Stomach (tissue), 9 donors: Measurements from ENCODE around the gene DLG2. TPM values are rescaled to one million over a fixed set of nuclear protein-coding genes. Genes with fewer than 3 reads are reported as not detected.

Experiments used
- DNase-seq, 2 donors: peaks; one replicate each; pipeline versions ENCODE4 v3.0.0 to v3.0.0-alpha.2; 2013 to 2019
- H3K27ac ChIP-seq, 5 donors: fragments of 200-600 bp in 4 of 5; sonication (generic) in 4 of 5; one replicate each; pipeline ENCODE4 v1.5.1; 2013 to 2019; ENCODE audit warnings: mild to moderate bottlenecking in 1 of 5, moderate library complexity in 1 of 5
- H3K27me3 ChIP-seq, 3 donors: fragments of 200-600 bp; sonication (generic); one replicate each; pipeline ENCODE4 v1.5.1; 2017 to 2019; ENCODE audit warnings: mixed run types in 1 of 3
- H3K36me3 ChIP-seq, 4 donors: fragments of 200-600 bp; sonication (generic); 1 replicate in 3 of 4; 2 replicates in 1 of 4; pipeline ENCODE4 v1.5.1; 2016 to 2019
- H3K4me1 ChIP-seq, 4 donors: fragments of 200-600 bp; sonication (generic); one replicate each; pipeline ENCODE4 v1.5.1; 2016 to 2019
- H3K4me3 ChIP-seq, 4 donors: fragments of 200-600 bp; sonication (generic) in 3 of 4; one replicate each; pipeline ENCODE4 v1.5.1; 2016 to 2019; ENCODE audit warnings: mild to moderate bottlenecking in 1 of 4
- H3K9me3 ChIP-seq, 4 donors: fragments of 200-600 bp; sonication (generic); one replicate each; pipeline ENCODE4 v1.5.1; 2016 to 2019
- CTCF ChIP-seq, 7 experiments: fragments of 450-650 bp in 4 of 7; fragments of 200-600 bp in 3 of 7; sonication (generic) in 3 of 7; IDR thresholded peaks; one replicate each; pipeline ENCODE4 v1.5.1; 2016 to 2019; ENCODE audit warnings: antibody characterized with exemption in 7 of 7, control low read depth in 2 of 7, mild to moderate bottlenecking in 1 of 7
- EP300 ChIP-seq: sonication (generic); formaldehyde crosslinking; IDR thresholded peaks from one replicate; pipeline ENCODE4 v1.6.1; 2017; ENCODE audit warnings: antibody characterized with exemption
- POLR2A ChIP-seq, 4 donors: fragments of 450-650 bp; IDR thresholded peaks; one replicate each; pipeline ENCODE4 v1.6.1; 2016; ENCODE audit warnings: antibody characterized with exemption in 4 of 4, control low read depth in 2 of 4, mild to moderate bottlenecking in 1 of 4, moderate library complexity in 1 of 4
- POLR2AphosphoS5 ChIP-seq, 3 donors: sonication (generic); formaldehyde crosslinking; IDR thresholded peaks; one replicate each; pipeline ENCODE4 v1.6.1; 2016; ENCODE audit warnings: antibody characterized with exemption in 3 of 3
- WGBS, 5 donors: extraction: QIAGEN DNeasy Blood & Tissue Kit in 3 of 5; methylation state at CpG; one replicate each; pipeline versions ENCODE4 v1.1.5 to v1.1.7; 2013 to 2018; 5-methylcytosine and 5-hydroxymethylcytosine counted together
- intact Hi-C: fragments of 100-400 bp; cut with DNase I; formaldehyde crosslinking; loops from one replicate; pipeline ENCODE4 v1.15.1; 2023; ENCODE audit warnings: low total_unique reads
- polyA plus RNA-seq, 3 donors: library from polyadenylated mRNA; stranded (reverse); fragments of 200-250 nt; gene quantifications; one replicate each; pipeline ENCODE4 v1.2.3, GENCODE V29; 2013
- total RNA-seq, 5 donors: library from RNA; depleted of rRNA; stranded (reverse); fragments of >200 nt; gene quantifications; one replicate each; pipeline versions ENCODE4 v1.1.0 to v1.2.3, GENCODE V29; 2014 to 2016
- donor health status: healthy with polysubstance abuse.
- donor health status: Bipolar disorder and iron deficiency.
- donor health status: healthy.

The DLG2 gene
- total and polyA plus RNA-seq, 8 donors = 1.3 to 19.1 (median 3.5) TPM

DNA sequence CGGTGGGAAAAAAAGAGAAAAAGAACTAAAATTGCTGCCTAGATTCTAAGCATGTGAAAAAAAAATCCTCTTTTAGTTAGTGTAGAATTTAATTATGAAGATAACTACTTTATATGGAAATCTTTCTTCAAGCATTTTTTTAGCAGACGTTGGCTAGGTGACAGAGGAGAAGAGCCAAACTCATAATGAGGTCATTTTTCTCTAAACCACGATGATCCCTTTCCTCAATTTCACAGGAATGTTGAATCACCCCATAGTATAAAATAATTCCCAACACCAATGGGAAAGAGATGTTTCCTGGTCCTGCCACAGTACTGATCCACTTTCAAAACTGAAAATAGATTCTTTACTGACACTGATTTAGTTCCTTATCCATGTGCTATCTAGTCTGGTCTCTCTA lies 319.8 kb downstream of the DLG2 start:
- TF ChIP-seq EP300 = no peak
- no peak for TF ChIP-seq POLR2AphosphoS5 (IDR thresholded peaks at IDR 0.05)
- no peak for TF ChIP-seq CTCF (IDR thresholded peaks at IDR 0.05)
- no peak for TF ChIP-seq POLR2A (IDR thresholded peaks at IDR 0.05)
- intact Hi-C loops = no loop called here
- Histone ChIP-seq H3K36me3 (no peaks in the 10 kb centered on the region), H3K4me1 (no peaks in the 10 kb centered on the region), H3K4me3 (no peak overlapping the region), H3K9me3 (peaks cover 0 to 7% (median 2%) of the 10 kb centered on the region in 4 donors), H3K27ac (no peak overlapping the region), H3K27me3 (no peaks in the 10 kb centered on the region)
- DNase-seq = peak in 1 of 2 donors; percentile 11
- WGBS, 5 donors = 60 to 83% (median 64%) methylated on average over 3 of the region's 3 CpGs

DNA sequence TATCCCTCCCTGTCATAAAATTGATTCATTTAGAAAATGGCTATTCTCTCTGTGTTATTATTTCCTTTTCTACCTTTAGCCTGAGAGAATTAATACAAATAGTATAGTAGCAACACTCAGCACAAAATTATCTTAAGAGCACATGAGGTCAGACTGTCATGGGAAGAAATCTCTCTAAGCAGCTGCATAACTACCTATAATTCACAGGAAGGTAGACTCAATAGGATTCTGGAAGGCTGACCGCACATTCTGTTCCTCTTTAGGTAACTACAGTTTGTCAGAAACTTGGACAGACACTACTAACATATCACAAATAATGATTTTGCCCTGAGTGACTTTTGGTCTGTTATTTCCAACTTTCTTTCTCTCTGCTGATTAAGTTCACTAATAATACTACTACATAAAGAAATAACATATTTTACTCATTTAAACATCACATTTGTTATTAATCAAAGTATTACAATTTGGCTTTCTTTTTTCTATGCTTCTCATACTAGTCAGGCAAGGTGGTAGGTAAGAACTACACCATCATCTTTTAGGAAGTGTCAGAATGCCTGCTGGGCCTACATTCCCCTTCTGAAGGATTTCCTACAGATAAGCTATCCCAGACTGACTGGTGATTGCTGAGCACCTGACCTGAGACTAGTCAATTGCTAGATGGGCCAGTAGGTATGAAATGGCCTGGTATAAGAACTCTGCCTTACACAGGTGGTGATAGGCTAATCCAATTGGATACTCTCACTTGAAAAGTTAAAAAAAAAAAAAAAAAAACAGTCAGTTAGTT lies 325.1 kb downstream of the DLG2 start:
- peaks cover 0 to 7% (median 2%) of the 10 kb centered on the region in 4 donors for H3K9me3 ChIP-seq
- no peak for DNase-seq
- H3K27me3 ChIP-seq = no peaks in the 10 kb centered on the region
- no peak overlapping the region for H3K4me3 ChIP-seq
- no peaks in the 10 kb centered on the region for H3K36me3 ChIP-seq
- no peak overlapping the region for H3K27ac ChIP-seq
- 76 to 94% (median 88%) methylated on average over 1 of the region's 1 CpG for WGBS, 5 donors
- TF ChIP-seq EP300 (no peak), POLR2AphosphoS5 (IDR thresholded peaks at IDR 0.05) (no peak), CTCF (IDR thresholded peaks at IDR 0.05) (no peak), POLR2A (IDR thresholded peaks at IDR 0.05) (no peak)
- intact Hi-C loops = no loop called here
- no peaks in the 10 kb centered on the region for H3K4me1 ChIP-seq

DNA sequence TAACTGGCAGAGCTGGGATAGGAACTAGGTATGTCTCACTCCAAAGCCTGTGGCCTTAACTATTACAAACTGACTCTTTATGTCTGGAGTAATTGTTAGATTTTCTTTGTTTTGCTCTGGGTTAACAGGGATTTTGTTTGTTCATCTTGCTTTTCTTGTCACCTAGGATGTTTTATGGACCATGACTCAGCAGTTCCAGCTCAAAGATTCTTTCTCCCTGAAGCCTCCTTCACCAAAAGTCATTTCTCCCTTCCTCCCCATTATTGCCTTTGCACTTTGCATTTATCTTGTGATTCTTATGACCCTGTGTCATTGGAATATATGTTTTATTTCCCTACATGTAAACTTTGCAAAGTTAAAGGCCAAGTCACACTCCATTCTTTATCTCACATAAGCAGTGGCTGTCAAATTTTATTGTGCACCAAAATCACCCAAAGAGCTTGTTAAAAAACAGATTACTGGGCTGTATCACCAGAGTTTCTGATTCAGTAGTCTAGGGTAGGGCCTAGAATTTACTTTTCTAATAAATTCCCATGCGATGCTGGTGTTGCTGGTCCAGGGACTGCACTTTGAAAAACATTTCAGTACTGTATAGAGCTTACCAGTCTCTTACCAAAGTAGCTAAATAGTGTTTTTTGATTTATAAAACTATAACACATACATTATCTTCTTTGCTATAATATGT lies 327.7 kb downstream of the DLG2 start:
- intact Hi-C loops = no loop called here
- Histone ChIP-seq H3K27me3 (no peaks in the 10 kb centered on the region), H3K27ac (no peak overlapping the region), H3K4me1 (no peaks in the 10 kb centered on the region), H3K9me3 (no peaks in the 10 kb centered on the region), H3K36me3 (no peaks in the 10 kb centered on the region), H3K4me3 (no peak overlapping the region)
- DNase-seq = no peak
- TF ChIP-seq POLR2AphosphoS5 (IDR thresholded peaks at IDR 0.05) (no peak), EP300 (no peak), POLR2A (IDR thresholded peaks at IDR 0.05) (no peak), CTCF (IDR thresholded peaks at IDR 0.05) (no peak)
- WGBS, 5 donors = 41 to 64% (median 52%) methylated on average over 1 of the region's 1 CpG

- H3K9me3 ChIP-seq = no peaks in the 10 kb centered on the region
- DNase-seq = no peak
- intact Hi-C loops = no loop called here
- H3K27me3 ChIP-seq = no peaks in the 10 kb centered on the region
- H3K36me3 ChIP-seq = no peaks in the 10 kb centered on the region
- whole genome bisulfite sequencing, 5 donors = 88 to 97% (median 95%) methylated on average over 1 of the region's 1 CpG
- TF ChIP-seq POLR2AphosphoS5 (IDR thresholded peaks at IDR 0.05) (no peak), POLR2A (IDR thresholded peaks at IDR 0.05) (no peak), EP300 (no peak), CTCF (IDR thresholded peaks at IDR 0.05) (no peak)
- H3K27ac ChIP-seq = no peak overlapping the region
- H3K4me3 ChIP-seq = no peak overlapping the region
- H3K4me1 ChIP-seq = no peaks in the 10 kb centered on the region
Measured at GRCh38 chr11:85295694-85296271, 331.4 kb downstream of the DLG2 start.
